IMR-90 (cell line): Measurements from ENCODE around the gene DEFB129.

ENCODE experiments used
- CEBPB ChIP-seq: IDR thresholded peaks from 2 replicates; pipeline ENCODE4 v1.6.1; 2012; ENCODE audit warnings: low read depth, low read length, improper control_type of control experiment
- FOS ChIP-seq: fragments of 150-350 bp; IDR thresholded peaks from 2 replicates; pipeline ENCODE4 v1.6.1; 2016; ENCODE audit warnings: low read depth, low read length
- POLR2A ChIP-seq: IDR thresholded peaks from 2 replicates; pipeline ENCODE4 v1.6.1; 2012; ENCODE audit warnings: mild to moderate bottlenecking, low read depth, low read length
- SMC3 ChIP-seq: fragments of 150-350 bp; IDR thresholded peaks from 2 replicates; pipeline ENCODE4 v1.6.1; 2016; ENCODE audit warnings: low read depth, mild to moderate bottlenecking, antibody characterized with exemption, low read length, moderate library complexity
- TF ChIP-seq, protein P1 (sequence below): conservative IDR thresholded peaks from 2 replicates; pipeline ENCODE4 v1.5.1; 2012; ENCODE audit warnings: mild to moderate bottlenecking, low read depth, low read length, improper control_type of control experiment

DNA sequence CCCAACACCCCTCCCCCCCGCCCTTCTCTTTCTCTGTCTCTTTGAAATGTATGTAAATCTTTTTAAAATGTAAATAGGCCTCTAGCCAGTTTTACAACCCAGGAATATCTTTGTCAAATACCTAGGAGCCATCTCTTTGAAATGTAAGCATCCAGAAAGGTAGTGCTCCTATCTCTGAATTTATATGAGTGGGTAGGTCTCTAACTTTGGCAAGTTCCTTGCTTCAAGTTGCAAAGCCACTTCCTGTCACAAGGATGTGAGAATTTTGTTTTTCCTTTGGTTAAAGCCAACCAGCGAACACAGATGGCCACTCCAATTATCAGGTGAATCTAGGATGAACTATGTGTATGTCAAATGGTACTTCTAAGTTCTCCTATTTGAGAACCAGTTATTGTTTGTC lies 24.3 kb downstream of the DEFB129 start:
- TF ChIP-seq, protein P1, sequence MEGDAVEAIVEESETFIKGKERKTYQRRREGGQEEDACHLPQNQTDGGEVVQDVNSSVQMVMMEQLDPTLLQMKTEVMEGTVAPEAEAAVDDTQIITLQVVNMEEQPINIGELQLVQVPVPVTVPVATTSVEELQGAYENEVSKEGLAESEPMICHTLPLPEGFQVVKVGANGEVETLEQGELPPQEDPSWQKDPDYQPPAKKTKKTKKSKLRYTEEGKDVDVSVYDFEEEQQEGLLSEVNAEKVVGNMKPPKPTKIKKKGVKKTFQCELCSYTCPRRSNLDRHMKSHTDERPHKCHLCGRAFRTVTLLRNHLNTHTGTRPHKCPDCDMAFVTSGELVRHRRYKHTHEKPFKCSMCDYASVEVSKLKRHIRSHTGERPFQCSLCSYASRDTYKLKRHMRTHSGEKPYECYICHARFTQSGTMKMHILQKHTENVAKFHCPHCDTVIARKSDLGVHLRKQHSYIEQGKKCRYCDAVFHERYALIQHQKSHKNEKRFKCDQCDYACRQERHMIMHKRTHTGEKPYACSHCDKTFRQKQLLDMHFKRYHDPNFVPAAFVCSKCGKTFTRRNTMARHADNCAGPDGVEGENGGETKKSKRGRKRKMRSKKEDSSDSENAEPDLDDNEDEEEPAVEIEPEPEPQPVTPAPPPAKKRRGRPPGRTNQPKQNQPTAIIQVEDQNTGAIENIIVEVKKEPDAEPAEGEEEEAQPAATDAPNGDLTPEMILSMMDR: no peak
- TF ChIP-seq POLR2A (no peak), FOS (no peak), CEBPB (no peak), SMC3 (no peak)
